NCI-H1105 treated with DMSO at 0.1 percent for 48 hours (cell line): ENCODE data around the gene DHX32.

Experiments used
- DNase-seq: peaks from one replicate; lab custom pipeline; 2025; lab: John Stamatoyannopoulos, UW

DHX32 gene

DNA sequence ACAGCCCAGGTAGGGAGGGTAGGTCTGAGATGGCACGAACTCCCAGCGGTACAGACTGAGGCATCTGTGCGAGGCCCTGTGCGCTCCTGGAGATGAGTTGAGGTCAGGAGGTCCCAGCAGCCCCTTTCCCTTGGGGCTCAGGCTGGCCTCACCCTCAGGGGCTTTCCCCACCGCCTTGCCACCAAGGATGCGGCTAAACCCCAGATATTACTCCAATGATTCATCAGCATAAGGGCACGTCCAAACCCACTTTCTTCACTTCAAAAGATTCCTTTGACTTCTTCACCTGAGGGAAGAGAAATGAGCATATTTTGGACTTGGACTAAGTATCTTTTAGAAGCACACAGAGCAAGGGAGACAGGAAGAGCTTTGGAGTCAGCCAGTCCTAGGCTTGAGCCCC lies 78.4 kb downstream of the DHX32 start:
- DNase-seq, result no peak

DNA sequence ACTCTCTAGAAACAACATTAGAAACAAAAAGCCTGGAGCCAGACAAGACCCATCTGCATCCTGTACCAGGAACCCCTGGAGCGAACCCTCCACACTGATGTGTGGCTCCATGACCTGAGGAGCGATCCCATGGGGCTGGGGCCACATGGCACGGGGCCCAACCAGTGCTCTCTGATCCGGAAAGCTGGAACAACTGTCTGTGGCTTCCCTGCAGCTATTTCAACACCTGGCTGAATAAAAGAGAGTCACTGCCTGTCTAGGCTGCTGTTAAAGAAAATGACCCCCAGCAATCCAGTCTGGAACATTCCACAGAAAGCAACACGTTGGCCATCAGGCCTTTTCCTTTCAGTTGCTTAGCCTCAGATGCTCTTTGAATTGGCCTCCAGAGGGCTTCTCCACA lies 79.0 kb downstream of the DHX32 start:
- no peak for DNase-seq

DNA sequence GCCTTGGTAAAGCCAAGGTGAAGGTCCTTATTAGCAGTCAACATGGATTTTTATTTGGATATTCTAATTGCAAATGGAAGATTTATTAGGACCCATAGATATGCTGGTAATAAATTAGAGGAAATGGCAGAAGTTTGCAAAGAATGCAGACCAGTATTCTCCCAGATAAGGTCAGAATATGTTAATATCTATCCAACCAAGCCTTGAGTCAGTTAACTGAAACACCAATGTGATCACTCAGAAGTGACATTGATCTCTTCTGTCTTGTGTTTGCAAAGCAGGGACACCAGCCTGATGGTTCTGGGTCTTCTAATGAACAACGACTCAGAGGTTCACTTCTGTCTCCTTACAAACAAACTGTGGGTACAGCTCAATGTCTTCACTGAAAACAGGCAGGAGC lies 79.5 kb downstream of the DHX32 start:
- no peak for DNase-seq

DNA sequence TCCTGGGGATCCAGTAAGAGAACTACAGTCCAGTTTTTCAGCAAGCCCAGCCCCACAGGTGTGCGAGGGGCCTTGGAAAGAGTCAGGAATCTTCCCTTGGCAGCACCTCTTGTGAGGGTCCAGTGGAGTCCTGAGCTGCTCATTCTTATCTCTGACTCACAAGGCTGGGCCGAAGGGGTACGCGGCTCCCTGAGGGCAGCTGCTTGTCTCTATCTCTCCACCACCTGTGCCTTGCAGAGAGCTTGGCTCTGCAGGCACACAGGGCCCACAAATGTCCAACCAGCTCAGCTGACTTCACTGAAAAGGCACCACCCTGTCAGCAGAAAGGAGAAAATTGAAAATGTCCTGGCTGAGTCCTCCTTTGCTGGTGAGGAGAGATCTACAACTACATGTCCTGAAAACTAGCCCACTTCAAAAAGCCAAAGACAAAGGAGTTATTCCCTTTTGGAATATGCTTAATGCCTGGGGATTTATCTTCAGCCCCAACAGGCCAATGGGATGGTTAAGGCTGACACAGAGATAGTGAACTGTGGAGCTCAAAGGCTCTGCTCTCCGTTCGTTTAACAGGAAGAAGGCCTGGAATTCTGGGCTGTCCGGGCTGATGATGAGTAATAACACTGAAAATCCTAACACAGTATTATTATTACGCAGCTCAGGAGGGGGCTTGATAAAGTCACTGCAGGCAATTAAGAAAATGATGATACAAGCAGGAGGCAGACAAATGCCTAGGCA lies 81.5 kb downstream of the DHX32 start:
- no peak for DNase-seq

DNA sequence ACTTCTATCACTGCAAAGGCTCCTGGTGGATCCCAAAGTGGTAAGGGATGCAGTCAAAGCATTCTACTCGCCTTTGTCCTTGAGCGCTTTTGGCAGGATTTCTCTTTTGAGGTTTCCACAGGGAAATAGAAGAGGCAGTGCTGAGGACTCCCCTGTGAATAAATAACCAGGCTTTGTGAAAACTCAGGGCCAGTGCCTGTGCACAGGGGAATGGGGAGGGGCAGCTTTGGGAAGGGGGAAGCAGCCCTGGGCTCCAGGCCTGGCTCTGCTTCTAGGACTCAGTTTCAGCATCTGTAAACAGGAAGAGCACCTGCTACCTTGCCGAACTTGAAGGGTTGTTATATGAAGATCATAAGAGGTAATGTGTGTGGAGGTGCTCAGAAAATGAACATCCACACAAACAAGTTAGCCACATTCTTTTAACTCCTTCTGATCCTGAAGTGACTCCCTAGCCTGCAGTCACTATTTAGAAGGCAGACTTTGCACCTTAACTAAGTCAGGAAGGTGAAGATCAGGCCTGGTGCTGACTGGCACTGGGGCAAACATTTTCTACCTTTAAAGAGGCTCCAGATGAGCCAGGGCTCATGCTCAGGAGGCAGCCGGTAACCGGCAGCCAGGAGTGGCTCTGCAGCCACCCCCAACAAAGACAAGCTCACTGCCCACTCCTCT lies 83.0 kb downstream of the DHX32 start:
- no peak for DNase-seq

DNA sequence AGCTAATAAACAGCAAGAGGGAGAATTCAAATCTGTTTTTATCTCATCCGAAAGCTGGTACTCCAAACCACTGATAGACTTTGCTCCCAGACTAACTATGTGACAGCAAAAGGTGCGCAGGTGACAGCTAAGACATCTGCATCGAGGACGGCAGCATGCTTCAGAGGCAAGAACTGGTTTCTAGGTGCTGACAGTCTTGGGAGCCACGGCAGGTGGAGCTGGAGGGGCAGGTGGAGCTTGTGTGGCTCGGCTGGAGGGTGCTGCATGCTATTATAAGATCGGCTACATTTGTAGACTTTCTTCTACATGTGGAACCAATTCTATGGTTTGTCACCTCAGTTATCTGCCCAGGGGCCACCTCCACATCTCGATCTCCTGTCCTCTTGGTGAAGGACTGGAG lies 83.7 kb downstream of the DHX32 start:
- no peak for DNase-seq

DNA sequence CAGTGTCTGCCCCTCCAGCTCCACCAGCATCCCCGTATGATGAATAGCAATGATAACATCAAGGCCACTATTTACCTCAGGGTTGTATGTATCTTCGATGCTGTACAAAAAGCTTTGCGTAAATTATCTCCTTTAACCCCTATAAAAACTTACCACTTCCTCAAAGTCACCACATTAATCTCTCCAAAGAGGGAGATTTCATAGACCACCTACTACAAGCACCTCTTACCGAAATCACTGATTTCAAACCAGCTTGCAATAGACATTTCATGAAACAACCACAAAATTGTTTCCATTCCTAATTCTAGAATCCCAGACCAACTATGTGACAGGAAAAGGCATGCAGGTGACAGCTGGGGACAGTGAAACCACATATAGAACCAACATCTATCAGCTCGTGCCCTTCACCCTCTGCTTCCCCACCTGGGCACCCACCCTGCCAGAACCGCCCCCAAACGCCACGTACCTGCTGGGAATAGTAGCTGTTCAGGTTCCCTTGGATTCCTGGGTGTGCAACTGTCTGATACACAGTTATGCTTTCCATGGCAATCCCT lies 85.4 kb downstream of the DHX32 start:
- no peak for DNase-seq

DNA sequence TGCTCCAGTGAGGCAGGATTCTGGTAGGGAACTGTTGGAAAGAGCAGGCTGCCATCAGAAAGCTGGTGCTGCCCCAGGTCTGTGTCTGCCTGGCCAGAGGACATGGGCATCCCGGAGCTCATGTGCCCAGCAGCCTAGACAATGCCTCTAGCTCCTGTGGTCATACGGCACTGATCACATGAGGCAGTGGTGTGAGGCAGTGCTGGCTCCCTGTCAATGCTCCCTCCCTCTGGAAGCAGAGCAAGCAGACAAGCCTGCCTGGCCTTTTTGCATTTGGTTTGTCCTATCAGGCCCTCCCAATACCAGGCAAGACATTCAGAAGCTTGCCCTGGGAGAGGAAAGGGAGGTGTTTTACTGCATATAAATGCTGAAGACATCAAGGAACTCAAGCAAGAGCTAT lies 86.0 kb downstream of the DHX32 start:
- no peak for DNase-seq

DNA sequence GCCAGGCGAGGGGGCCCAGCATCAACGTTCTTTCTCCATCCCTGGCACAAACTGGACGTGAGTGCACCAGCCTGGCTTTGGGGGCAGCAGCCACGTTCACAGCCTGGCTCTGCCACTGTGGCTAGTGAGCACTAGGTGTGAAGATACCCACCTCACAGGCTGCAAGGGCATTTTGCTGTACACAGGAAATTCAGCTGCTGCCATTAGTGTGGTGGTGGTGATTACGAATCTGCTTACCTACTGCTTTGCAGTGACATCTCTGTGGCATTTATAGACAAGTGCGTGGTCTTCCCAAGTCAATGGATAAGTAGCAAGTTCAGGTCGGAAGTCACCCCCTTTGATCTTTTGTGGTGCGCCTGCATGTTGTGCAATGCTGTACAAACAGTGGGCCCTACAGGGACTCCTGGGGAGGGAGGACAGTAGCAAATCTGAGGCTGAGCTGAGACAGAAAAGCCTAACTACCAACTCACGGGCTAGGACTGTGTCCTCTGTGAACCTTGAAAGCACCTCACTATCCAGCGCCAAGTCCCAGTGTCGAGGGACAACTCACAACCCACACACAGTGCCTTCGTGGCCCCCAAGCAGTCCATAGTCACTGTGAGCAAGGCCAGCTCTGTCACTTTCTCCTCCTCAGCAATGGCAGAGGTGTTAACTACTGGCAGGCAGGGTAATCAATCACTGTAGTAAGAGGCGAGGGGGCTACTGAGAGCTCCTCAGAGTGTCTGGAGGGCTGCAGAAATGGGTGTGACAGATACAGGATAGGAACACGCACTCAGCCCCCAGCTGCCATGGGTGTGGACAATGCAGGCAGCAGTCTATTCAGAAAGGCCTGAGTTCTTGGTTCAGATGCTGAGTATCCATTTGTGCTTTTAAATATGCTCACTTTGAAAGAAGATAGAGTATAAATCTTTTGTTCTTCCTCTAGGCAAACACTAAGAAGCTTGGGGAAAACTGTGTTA lies 88.5 kb downstream of the DHX32 start:
- no peak for DNase-seq

DNA sequence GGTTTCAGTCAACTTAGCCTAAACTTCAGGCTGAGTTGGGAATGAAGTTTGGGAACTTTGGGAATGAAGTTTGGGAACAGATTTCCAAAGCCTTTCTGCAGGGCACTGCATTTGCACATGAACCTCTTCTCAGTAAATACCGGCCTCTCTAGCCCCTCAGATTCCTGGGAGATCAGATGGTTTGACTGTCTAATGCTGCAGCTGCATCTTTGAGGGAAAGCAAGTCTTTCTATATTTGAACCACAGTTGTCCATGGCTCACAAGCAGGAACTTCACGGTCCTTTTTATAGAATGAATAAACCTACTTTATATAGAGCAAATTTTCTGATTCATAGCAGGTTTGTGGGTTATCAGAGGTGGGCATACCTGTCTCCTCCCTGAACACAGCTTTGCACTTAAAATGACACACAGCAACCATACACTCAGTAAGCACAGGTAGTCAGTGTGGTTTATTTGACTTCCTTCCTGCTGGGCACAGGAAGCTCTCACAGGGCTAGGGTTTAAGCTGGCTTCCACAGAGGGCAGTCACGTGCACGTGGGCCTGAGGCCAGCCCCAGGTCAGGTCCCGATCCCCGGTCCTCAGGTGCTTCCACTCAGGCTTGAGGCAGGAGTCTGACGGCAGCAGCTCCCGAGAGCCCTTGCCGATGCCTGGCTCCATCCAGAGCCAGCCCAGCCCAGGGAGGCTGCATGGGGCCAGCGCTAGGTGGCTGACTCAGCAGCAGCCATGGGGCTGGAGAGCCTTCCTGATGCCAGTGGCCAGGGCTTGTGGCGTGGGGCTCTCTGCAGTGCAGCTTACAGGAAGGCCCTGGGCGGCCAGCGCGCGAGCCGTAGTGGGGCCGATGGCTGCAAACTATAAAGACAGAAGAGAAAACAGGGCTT lies 92.7 kb downstream of the DHX32 start:
- no peak for DNase-seq
